ENCODE measurements around the gene PLOD1.

Gene PLOD1

GRCh38 chr1:11979851-11980675, 45.5 kb downstream of the PLOD1 start, which contains the start of gene MFN2:
TSS of gene MFN2 (plus strand) at chr1:11980444. CDS start at chr1:11989169, 8,725 bp downstream.
- DNase-seq, result peak; percentile 97

GRCh38 chr1:11980676-11980972, 46.1 kb downstream of the PLOD1 start:
- DNase-seq, result no peak

- no peak for DNase-seq
Observed at GRCh38 chr1:11981378-11982009, 47.0 kb downstream of the PLOD1 start.

- no peak for DNase-seq
Observed at GRCh38 chr1:11982010-11982392, 47.5 kb downstream of the PLOD1 start.

- no peak for DNase-seq
Observed at GRCh38 chr1:11984121-11984520, 49.6 kb downstream of the PLOD1 start.

- DNase-seq, result no peak
Observed at GRCh38 chr1:11984576-11984975, 50.1 kb downstream of the PLOD1 start.

- no peak for DNase-seq
Observed at GRCh38 chr1:11985171-11985570, 50.7 kb downstream of the PLOD1 start.

- no peak for DNase-seq
Observed at GRCh38 chr1:11985851-11986250, 51.3 kb downstream of the PLOD1 start.

GRCh38 chr1:11989669-11990068, 55.2 kb downstream of the PLOD1 start:
- no peak for DNase-seq

- no peak for DNase-seq
Observed at GRCh38 chr1:11990303-11991032, 56.0 kb downstream of the PLOD1 start.

- no peak for DNase-seq
Observed at GRCh38 chr1:11991969-11992676, 57.6 kb downstream of the PLOD1 start.

- DNase-seq, result no peak
Observed at GRCh38 chr1:11997081-11997850, 62.7 kb downstream of the PLOD1 start.

GRCh38 chr1:11998636-11999035, 64.1 kb downstream of the PLOD1 start:
- DNase-seq, result no peak

GRCh38 chr1:11999236-11999635, 64.7 kb downstream of the PLOD1 start:
- DNase-seq, result no peak

GRCh38 chr1:12001249-12001917, 66.9 kb downstream of the PLOD1 start:
- peak; percentile 2 for DNase-seq

- no peak for DNase-seq
Observed at GRCh38 chr1:12001996-12002493, 67.5 kb downstream of the PLOD1 start.

- DNase-seq, result no peak
Observed at GRCh38 chr1:12003762-12004161, 69.2 kb downstream of the PLOD1 start.

GRCh38 chr1:12005488-12006166, 71.1 kb downstream of the PLOD1 start:
- DNase-seq, result no peak

GRCh38 chr1:12006167-12006921, 71.8 kb downstream of the PLOD1 start:
- no peak for DNase-seq

GRCh38 chr1:12007204-12007603, 72.7 kb downstream of the PLOD1 start:
- no peak for DNase-seq
